Measurements from ENCODE around the gene TTC17.
A peak's percentile ranks its signal among the peaks of the same experiment; 100 is the strongest.
"Not testable (repeated sequence)": the region's sequence is repeated elsewhere in the genome, so short reads cannot be mapped to it uniquely, and the experiment has no call there.

The TTC17 gene

DNA sequence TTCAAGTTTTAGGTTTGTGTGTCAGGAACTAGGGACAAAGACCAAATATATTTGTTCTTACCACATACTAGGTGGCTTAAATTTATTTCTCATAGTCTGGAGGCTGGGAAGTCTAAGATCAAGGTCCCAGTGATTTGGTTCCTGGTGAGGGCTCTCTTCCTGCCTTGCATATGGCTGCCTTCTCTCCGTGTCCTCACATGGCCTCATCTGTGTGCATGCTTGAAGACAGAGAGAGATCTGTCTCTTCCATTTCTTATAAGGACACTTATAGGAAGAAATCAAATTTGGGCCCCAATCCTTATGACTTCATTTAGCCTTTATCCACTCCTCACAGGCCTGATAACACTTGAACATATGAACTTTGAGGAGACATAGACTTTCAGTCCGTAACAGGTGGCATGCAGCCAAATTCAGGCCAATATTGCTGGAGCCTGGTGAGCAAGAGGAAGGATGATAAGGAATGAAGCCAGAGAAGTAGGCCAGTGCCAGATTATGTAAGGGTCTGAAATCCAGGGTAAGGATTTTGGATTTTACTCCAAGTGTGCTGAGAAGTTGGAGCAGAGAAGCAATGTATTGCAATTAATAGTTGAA lies 35.1 kb downstream of the TTC17 start:
- no peak for DNase-seq

DNA sequence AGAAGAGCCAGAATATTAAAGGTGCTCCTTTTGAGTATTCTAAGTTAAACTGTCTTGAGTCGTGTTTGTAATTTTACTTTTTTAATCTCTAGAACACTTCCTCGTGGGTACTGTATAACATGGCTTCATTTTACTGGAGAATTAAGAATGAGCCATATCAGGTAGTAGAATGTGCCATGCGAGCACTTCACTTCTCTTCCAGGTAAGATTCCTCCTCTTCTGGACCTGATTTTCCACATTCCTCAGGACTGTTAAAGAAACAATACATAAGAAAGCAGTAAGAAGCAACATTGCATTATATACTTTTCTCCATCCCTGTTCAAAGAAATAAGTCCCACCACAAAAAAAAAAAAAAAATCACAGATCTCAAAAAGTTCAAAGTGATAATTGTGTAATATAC lies 37.9 kb downstream of the TTC17 start:
- DNase-seq, result no peak

DNA sequence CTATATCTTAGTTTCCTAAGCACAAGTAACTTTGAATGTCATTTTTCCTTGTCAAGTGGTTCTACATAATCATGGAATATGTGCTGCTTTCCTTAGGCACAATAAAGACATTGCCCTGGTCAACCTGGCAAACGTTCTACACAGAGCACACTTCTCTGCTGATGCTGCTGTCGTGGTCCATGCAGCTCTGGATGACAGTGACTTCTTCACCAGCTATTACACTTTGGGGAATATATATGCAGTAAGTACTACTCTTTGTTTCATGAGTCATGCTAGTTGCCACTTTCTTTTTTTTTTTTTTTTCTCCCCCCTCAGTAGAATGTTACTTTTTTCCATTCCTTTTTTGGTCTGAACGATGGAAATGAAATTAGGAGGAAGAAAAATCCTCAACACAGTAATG lies 38.5 kb downstream of the TTC17 start:
- DNase-seq, result no peak

DNA sequence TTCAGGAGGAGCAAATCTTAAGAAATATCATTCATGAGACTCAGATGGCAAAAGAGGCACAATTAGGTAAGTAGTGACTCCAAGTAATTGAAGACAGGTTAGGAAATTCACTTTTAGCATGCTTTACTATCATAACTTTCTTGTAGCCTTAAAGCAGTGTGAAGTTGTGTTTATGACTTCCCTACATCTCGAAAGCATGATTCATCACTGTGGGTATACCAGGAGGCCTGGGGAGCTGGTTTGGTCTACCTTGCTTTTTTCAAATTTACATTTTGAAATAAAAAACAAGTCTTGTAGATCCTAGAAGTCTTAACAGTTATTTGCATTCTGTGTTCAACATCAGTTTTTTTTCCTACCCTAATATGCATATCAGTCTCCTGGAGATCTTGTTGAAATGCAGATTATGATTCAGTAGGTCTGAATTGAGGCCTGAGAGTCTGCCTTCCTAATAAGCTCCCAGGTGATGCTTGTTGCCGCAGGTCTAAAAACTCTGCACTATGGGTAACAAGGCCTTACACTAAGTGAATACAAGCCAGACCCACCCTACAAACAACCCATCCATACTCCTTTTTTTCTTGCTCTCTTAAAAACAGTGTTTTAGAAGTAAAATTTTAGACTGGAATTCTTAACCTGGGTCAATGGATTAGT lies 41.4 kb downstream of the TTC17 start:
- no peak for DNase-seq

DNA sequence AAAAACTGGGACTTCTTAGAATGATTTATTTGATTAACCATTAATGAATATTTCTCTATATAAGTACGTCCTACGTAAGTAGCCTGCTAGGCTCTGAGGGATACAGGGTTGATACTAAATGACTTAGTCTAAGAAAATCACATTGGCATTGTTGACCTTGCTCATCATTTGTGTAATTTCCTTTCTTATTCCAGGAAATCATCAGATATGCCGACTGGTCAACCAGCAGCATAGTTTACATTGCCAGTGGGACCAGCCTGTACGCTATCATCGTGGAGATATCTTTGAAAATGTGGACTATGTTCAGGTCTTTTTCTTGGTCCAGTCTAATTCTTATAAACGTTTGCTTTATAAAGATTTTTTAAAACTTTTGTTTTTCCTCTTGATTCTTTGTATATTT lies 42.5 kb downstream of the TTC17 start:
- no peak for DNase-seq

DNA sequence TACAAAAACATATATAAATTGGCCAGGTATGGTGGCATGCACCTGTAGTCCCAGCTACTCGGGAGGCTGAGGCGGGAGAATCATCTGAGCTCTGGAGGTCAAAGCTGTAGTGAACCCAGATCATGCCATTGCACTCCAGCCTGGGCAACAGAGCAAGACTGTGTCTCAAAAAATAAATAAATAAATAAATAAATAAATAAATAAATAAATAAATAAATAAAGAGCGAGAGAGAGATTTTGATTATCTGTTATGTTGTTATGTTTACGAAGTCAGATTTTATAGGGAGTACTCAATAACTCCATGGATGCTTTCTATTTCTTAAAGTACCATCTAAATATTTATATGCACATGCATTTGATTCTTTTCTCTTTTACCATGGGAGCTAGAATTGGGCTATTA lies 43.1 kb downstream of the TTC17 start:
- not testable (repeated sequence) for DNase-seq

DNA sequence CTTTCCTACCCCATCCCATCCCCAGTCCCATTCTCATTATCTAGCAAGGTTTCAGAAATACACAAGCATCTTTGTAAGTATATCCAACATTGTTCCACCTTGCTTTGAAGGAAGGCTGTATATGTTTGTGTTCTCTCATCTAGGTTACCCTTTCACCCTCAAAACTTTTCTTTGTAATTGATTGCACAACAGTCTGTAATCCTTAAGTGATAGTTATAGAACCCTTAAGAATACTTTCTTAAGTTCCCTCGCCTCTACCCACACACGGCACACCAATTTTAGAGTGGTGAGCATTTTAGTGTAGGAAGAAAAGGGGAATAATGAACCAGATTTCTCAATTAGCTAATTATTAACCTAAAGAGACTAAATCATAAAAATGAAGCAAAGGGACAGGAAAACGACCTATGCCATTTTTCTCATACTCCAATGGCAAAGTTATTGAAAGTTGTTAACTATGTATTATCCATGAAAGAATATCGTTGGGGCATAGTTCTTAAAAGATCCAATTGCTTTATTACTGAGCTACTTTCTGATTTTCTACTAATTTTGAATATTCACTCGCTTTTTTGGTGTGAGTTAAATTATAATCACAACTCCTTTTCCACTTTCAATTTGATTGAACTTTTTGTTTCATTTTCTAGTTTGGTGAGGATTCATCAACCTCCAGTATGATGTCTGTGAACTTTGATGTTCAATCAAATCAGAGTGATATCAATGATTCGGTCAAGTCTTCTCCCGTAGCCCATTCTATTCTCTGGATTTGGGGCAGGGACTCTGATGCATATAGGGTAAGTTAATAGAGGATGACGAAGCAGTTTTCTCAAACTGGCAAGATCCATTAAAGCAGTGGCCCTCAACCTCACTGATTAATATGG lies 44.9 kb downstream of the TTC17 start:
- no peak for DNase-seq

DNA sequence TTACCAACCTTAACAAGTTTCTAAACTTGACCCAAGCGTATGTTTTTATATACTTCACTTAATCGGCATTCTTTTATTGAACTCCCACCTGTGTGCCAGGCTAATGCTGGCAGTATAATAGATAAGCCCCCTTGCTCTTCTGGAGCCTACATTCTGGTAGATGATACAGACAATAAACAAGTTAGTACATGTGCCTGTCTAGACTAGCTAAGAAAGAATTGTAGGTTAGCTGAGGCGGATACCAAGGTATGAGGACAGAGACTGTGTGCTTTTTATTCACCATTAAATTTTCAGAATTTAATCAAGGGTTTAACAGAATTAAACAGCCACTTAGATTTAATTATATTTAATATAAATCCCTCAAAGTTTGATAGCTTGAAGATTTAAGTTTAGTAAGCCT lies 45.7 kb downstream of the TTC17 start:
- no peak for DNase-seq

DNA sequence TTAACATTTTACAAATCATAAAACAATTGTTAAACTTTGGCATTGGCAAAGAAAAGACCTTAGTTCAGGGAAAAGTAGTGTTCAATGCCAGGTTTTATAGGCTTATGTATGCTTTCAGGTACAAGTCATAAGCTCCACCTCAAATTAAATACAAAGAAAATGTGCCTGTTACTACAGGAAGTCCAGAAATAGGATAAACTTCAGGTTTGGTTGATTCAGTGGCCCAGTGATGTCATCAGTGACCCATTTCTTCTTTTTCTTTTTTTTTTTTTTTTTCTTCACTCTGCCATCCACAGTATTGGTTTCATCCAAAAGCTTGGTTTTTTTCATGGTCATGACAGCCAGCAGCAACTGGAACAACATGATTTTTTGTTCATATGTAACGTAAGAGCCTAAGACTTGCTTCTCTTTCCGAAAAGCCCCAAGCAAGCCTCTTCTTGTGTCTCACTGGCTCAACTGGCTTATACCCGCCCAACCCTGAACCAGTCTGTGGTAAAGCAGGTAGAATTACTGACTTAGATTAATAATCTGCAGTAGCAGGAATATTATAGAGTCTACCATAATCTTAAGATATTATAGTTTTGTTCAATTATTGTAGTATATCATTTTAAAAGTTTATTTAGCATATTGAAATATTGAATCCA lies 46.2 kb downstream of the TTC17 start:
- DNase-seq, result no peak

DNA sequence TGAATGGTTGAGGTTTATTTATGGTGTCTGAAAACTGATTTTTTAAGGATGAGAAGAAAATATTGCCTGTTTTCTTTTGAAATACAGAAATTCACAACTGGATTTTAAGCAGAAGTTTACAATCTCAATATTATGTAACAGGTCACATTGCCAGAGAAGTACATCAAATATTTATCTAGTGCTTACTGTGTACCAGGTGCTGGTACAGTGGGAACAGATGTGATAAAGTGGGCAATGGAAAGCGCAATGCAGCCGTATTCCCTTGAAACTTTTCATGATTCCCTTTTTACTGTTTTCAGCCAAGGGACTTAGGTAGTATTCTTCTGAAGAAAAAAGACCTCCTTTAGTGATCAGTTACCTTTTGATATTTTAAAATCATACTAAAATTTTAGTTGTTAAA lies 49.6 kb downstream of the TTC17 start:
- DNase-seq, result no peak

DNA sequence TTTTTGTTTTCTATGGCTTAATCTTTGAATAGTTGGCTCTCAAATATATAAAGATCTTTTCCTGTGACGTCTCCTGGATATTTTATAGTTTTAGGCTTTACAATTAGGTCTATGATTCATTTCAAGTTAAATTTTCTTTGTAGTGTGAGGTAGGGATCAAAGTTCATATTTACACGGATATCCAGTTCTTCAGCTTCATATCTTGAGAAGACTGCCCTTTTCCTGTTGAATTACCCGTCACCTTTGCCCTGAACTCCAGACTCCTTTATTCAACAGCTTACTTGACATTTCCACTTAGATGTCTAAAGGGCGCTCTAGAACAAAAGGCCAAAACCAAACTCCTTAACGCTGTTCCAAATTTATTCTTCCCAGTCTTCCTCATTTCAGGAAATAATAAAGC lies 51.7 kb downstream of the TTC17 start:
- DNase-seq, result no peak

DNA sequence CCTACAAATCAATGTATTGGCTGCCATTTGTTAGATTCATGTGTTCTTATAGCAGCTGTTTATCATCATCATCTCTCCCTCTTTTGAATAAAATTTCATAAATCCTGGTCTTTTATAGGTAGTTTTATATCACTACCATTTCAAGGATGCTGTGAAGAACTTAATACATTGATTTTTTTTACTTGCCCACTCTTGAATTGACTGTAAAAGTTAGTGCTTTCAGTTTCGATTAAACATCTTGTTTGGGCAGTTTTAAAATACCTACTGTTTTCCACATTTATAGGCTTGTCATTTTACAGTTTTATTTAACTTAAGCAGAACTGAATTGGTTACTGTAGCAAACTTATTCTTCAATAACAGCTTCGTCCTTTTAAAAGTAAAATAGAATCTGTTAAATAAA lies 59.5 kb downstream of the TTC17 start:
- no peak for DNase-seq

DNA sequence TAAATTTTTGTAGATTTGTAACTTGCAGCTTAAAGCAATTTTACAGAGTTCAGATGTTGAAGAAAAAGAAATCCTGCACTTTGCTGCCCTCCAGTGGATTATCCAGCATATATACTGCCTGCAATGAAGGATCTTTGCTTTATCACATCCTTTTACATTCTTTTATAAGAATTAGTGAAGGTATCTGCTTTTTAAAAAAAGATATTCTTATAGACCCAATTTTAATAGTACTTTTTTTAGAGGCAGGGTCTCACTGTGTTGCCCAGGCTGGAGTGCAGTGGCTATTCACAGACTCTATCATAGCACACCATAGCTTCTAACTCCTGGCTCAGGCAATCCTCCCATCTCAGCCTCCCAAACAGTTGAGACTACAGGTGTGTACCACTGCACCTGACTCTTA lies 60.7 kb downstream of the TTC17 start:
- DNase-seq, result peak; percentile 20

DNA sequence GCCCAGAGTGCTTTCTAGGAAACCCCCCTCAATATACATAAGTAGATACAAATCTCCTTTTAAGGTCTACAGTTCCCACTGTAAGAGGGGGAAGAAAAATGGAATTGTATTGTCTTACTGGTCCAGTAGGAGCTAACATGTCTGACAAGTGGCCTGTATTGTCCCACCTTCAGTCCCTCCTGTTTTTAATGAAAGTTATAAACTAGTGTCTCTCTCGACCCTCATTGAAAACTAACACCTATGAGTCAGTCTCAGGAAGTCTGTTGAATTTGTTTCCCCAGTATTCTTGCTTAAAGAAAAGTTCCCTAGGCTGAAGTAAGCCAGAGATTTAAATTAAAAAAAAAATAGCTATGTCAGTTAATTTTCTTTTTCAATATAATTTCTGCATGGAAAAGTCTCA lies 69.3 kb downstream of the TTC17 start:
- no peak for DNase-seq

DNA sequence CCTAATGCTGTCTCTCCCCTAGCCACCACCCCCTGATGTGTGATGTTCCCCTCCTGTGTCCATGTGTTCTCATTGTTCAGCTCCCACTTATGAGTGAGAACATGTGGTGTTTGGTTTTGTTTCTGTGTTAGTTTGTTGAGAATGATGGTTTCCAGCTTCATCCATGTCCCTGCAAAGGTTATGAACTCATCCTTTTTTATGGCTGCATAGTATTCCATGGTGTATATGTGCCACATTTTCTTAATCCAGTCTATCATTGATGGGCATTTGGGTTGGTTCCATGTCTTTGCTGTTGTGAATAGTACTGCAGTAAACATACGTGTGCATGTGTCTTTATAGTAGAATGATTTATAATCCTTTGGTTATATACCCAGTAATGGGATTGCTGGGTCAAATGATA lies 72.2 kb downstream of the TTC17 start:
- not testable (repeated sequence) for DNase-seq

DNA sequence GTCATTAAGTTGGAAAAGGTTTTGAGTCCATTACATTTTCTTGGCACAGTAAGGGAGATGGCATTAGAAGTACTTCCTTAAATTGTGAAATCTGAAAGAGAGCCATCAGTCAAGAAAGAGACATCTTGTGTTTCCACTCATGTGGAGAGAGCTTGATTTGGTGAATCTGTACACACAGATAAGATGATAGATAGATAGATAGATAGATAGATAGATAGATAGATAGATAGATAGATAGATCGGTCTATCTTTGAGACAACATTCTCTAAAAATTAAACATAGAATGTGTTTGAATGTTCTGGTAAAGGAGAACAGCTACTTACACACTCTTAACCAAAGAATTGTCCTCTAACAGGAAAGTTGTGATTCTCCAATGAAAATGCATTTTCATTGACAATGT lies 76.2 kb downstream of the TTC17 start:
- no peak for DNase-seq

DNA sequence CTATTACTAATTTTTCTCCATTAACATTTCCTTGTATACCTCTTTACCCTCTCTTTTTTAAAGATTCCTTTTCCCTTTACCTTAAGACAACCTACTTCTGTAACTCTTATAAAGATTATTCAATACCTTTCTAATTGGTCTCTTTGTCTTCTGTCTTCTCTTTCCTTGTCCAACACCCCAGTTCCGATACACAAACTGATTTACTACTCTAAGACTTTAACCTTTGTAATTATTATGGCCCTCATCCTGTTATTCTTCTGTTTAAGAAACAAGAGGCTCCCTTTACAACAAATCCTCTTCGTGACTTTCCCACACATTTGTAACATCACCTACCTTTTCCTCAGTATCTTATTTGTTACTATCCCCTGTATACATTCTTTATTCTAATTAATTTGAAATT lies 81.8 kb downstream of the TTC17 start:
- no peak for DNase-seq

DNA sequence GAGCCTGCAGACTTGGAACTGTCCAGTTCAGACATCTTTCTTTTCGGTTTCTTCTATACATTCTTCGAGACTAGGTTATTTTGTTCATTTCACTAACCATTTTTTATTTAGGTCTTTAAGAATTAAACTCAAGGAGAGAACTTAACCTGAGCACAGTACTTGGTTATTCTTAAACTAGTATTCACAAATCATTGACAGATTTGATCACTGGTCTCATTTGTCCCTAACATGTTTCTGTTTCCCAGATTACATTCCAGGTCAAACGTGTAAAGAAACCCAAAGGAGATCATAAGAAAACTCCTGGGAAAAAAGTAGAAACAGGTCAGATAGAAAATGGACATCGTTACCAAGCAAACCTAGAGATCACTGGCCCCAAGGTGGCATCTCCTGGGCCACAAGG lies 85.1 kb downstream of the TTC17 start:
- no peak for DNase-seq

DNA sequence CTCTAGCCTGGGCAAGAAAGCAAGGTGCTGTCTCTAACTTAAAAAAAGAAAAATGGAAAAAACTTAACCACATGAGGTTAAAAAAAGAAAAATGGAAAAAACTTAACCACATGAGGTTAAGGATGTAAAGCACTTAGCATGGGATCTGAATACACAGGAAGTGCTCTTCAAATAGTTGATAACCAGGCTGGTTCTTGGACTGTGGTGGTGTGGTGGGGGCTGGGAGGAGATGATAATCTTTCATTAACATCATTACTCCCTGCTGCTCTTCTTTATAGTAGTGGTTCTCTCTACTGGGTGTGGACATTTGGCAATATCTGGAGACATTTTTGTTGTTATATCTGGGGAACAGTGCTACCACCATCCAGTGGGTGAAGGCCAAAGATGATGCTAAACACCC lies 88.4 kb downstream of the TTC17 start:
- no peak for DNase-seq

DNA sequence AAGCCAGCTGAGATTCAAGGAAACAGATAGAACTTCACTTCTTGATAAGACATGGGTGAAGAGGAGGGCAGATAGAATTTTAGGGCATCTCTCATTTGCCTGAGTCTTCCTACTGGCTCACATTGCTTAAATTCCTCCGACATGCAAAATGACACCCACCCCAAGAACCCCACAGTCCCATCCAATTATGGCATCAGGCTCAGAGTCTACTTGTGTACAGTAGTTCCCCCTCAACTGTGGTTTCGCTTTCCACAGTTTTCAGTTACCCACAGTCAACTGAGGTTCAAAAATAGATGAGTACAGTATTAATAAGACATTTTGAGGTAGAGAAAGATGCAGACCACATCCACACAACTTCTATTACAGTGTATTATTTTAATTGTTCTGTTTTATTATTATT lies 99.8 kb downstream of the TTC17 start:
- DNase-seq, result no peak

DNA sequence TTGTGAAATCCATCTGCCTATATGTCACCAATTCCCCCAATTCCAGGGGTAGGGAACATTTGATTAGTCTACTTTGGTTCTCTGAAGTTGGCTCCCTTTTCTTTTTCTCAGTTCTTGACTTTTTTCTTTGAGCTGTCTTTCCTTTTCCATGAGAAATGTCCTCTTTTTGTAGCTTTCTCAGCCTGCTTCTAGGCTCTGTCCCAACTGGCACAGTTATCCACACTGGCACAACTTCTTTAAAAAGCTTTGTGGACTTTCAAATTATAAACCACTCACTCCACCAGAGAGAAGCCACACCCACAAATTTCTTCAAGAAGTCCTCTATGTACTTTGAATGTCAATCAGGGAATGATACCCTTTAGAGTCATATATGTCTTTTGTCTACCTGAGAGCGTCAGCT lies 100.5 kb downstream of the TTC17 start:
- DNase-seq, result no peak

DNA sequence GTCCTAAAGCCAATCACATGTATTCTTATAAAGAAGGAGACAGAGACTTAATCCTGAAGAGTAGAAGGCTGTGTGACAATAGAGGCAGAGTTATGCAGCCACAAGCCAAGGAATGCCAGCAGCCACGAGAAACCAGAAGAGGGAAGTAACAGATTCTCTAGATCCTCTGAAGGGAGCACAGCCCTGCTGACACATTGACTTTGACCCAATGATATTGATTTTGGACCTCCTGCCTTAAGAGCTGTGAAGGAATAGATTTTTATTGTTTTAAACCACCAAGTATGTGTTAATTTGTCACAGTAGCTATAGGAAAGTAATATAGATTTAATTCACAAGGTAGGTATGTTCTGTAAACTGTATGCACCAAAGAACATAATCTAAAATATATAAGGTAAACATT lies 103.6 kb downstream of the TTC17 start:
- DNase-seq, result no peak

DNA sequence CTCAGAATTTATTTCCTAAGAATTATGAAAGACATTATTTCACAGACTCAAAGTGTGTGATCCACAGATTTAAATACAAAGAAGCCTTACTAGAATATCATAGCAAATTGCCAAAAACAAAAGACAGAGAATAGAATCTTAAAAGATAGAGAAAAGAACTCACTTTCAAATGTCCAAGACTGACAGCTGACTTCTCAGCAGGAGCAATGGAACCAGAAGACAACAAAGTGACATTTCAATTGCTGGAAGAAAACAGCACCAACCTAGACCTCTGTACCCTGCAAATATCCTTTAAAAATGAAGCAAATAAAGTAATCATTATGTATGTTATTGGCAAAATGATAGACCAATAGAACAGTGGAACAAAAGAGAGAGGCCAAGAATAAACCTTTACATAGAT lies 109.2 kb downstream of the TTC17 start:
- DNase-seq, result no peak

DNA sequence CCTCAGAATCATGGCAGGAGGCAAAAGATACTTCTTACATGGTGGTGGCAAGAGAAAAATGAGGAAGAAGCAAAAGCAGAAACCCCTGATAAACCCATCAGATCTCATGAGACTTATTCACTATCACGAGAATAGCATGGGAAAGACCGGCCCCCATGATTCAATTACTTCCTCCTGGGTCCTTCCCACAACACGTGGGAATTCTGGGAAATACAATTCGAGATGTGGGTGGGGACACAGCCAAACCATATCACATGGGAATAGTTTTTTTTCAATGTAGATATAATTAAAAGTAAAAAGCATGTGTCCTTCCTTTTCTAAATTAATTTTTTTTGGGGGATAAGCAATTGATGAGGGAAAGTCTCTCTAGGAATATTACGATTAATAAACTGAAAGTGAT lies 118.8 kb downstream of the TTC17 start:
- DNase-seq, result not testable (repeated sequence)

All from SHP77 treated with DMSO at 0.1 percent for 48 hours (cell line).